Ecto neural progenitor cell (in vitro differentiated cells): Measurements from ENCODE around the gene HSPA1B.
"Not testable (repeated sequence)": the region's sequence is repeated elsewhere in the genome, so short reads cannot be mapped to it uniquely, and the experiment has no call there.

ENCODE experiments used
- DNase-seq: peaks from one replicate; pipeline ENCODE4 v3.0.0-alpha.2; 2018; ENCODE audit warnings: low spot score

Gene HSPA1B

DNA sequence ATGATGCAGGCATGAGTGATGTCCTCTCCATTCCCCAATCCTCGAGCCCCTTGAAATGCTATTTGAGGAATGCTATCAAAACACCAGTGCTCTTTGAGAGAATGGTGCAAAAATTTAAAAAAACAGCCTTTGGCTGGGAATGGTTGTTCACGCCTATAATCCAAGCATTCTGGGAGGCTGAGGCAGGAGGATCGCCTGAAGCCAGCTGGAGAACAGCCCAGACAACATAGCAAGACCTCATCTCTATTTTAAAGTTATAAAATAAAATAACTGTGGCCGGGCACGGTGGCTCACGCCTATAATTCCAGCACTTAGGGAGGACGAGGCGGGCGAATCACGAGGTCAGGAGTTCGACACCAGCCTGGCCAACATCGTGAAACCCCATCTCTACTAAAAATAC, 27.8 kb upstream of the HSPA1B start:
- no peak for DNase-seq

DNA sequence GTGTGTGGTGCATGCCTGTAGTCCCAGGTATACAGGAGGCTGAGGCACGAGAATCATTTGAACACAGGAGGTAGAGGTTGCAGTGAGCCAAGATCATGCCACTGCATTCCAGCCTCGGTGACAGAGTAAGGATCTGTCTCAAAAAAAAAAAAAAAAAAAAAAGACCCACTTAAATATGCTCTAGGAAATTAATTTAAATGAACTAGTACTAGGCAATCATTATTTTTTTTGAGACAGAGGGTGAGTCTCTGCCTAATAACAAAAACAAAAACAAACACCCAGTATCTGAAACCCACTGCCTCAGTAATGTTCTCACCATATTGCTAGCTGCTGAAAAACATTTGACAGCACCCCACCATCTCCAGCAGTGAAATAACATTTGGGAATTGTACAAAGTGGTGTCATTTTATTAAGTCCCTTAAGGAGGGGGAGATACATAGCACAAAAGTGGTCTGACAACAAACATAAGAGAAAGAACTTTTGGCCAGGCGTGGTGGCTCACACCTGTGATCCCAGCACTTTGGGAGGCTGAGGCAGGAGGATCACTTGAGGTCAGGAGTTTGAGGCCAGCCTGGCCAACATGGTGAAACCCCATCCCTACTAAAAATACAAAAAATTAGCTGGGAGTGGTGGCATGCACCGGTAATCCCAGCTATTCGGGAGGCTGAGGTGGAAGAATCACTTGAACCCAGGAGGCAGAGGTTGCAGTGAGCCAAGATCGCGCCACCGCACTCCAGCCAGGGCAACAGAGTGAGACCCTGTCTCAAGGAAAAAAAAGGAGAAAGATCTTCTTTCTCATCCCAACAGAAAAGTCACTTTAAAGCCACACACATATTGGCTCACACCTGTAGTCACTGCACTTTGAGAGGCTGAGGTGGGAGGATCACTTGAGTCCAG, 26.3 kb upstream of the HSPA1B start:
- DNase-seq = not testable (repeated sequence)

DNA sequence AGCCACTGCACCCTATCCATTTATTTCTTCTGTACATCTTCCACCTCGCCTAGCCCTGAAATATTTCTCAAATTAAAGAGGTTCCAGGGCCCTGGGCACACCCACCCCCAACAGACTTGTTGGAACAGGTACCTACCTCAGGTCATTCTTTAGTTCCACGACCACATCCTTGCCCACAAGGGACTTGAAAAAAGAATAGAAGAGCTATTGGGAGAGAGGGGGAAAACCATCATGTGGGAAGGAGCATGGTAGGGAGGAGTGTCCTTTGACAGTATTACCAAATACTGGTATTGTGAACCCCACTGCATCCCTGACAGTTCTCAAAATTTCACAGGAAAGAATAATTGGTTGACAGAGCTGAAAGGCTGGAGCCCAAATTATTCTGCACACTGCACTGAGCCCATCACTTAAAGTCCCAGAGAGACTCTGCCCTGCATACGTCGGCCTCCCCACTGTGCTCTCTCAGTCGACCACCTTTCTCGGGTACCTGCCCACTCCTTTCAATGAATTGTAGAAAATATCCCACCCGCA, 21.5 kb upstream of the HSPA1B start:
- no peak for DNase-seq

- DNase-seq = peak; percentile 98
Observed at GRCh38 chr6:31806470-31807272, 20.9 kb upstream of the HSPA1B start, which contains the start of gene LSM2. TSS of gene LSM2 (minus strand) at chr6:31806966. CDS start at chr6:31806757, 209 bp downstream.

DNA sequence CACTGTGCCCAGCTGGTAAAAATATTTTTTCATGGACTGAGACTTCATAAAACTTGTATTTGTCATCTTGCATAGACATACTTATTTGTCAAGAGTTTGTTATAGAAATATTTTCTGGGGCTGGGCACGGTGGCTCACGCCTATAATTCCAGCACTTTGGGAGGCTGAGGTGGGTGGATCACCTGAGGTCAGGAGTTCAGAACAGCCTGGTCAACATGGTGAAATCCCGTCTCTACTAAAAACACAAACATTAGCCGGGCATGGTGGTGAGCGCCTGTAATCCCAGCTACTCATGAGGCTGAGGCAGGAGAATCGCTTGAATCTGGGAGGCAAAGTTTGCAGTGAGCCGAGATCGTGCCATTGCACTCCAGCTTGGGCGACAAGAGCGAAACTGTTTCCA, 18.9 kb upstream of the HSPA1B start:
- DNase-seq = not testable (repeated sequence)

DNA sequence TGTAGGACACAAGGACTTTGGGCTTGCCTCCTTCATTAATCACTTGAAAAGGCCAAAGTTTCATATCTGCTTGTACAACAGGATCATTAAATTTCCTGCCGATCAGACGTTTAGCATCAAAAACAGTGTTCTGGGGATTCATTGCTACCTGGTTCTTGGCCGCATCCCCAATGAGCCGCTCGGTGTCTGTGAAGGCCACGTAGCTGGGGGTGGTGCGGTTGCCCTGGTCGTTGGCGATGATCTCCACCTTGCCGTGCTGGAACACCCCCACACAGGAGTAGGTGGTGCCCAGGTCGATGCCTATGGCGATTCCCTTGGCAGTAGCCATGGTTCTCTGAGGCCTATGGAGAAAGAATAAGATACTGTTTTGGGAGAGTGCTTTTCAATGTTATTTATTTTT, 15.9 kb upstream of the HSPA1B start:
- no peak for DNase-seq

GRCh38 chr6:31813465-31813849, 14.1 kb upstream of the HSPA1B start:
- DNase-seq = no peak

DNA sequence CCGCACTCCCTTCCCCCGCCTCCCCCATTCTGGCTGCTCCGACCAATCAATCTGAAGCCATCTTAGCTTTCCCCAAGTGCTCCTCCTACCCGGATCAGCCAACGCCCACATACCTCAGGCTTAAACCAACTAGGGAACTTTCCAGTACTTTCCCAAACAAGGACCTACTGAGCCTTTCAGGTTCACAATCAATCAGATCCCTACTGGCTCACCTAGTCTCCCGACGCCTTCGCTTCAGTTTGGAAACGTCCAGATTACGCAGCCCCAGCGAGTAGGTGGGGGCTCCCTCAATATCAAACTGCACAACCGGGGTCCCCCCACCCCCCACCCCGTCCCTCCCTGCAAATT, 12.9 kb upstream of the HSPA1B start:
- peak; percentile 89 for DNase-seq

DNA sequence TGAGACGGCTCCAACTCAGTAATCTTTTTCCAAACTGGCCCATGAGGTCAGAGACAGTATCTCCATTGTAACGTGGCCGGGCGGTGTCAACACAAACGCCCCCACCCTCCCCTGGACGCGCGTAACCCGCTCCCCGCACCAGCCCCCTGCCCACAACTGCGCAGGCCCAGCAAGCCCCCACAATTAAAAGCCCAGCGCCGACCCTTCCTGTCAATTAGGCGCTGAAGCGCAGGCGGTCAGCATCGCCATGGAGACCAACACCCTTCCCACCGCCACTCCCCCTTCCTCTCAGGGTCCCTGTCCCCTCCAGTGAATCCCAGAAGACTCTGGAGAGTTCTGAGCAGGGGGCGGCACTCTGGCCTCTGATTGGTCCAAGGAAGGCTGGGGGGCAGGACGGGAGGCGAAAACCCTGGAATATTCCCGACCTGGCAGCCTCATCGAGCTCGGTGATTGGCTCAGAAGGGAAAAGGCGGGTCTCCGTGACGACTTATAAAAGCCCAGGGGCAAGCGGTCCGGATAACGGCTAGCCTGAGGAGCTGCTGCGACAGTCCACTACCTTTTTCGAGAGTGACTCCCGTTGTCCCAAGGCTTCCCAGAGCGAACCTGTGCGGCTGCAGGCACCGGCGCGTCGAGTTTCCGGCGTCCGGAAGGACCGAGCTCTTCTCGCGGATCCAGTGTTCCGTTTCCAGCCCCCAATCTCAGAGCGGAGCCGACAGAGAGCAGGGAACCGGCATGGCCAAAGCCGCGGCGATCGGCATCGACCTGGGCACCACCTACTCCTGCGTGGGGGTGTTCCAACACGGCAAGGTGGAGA, 12.3 kb upstream of the HSPA1B start, which contains the start of the genes HSPA1A and HSPA1L:
TSS of gene HSPA1A (plus strand) at position 519 of the 814 bp plus-strand sequence. CDS start at position 733, 214 bp downstream.
TSS of gene HSPA1L (minus strand) at position 259 of the 814 bp plus-strand sequence. CDS start 3,311 bp downstream, outside the sequence.
- peak; percentile 98 for DNase-seq

DNA sequence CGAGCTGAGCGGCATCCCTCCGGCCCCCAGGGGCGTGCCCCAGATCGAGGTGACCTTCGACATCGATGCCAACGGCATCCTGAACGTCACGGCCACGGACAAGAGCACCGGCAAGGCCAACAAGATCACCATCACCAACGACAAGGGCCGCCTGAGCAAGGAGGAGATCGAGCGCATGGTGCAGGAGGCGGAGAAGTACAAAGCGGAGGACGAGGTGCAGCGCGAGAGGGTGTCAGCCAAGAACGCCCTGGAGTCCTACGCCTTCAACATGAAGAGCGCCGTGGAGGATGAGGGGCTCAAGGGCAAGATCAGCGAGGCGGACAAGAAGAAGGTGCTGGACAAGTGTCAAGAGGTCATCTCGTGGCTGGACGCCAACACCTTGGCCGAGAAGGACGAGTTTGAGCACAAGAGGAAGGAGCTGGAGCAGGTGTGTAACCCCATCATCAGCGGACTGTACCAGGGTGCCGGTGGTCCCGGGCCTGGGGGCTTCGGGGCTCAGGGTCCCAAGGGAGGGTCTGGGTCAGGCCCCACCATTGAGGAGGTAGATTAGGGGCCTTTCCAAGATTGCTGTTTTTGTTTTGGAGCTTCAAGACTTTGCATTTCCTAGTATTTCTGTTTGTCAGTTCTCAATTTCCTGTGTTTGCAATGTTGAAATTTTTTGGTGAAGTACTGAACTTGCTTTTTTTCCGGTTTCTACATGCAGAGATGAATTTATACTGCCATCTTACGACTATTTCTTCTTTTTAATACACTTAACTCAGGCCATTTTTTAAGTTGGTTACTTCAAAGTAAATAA, 10.2 kb upstream of the HSPA1B start:
- not testable (repeated sequence) for DNase-seq

- not testable (repeated sequence) for DNase-seq
Observed at GRCh38 chr6:31817929-31818511, 9.5 kb upstream of the HSPA1B start.

- no peak for DNase-seq
Observed at GRCh38 chr6:31819871-31820299, 7.7 kb upstream of the HSPA1B start.

DNA sequence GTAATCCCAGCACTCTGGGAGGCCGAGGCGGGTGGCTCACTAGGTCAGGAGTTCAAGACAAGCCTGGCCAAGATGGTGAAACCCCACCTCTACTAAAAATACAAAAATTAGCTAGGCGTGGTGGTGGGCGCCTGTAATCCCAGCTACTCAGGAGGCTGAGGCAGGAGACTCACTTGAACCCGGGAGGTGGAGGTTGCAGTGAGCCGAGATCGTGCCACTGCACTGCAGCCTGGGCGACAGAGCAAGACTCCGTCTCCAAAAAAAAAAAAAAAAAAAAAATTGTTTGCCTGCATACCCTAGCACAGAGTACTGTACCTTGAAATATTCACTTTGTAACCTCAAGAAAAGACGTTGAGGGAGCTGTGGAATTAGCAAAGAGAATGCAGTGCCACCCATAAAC, 7.1 kb upstream of the HSPA1B start:
- DNase-seq = not testable (repeated sequence)

GRCh38 chr6:31821301-31822035, 6.1 kb upstream of the HSPA1B start:
- peak; percentile 68 for DNase-seq

GRCh38 chr6:31822036-31822821, 5.3 kb upstream of the HSPA1B start:
- DNase-seq = peak; percentile 63

GRCh38 chr6:31823592-31824196, 3.8 kb upstream of the HSPA1B start:
- DNase-seq = not testable (repeated sequence)

- no peak for DNase-seq
Observed at GRCh38 chr6:31825553-31825952, 2.0 kb upstream of the HSPA1B start.

DNA sequence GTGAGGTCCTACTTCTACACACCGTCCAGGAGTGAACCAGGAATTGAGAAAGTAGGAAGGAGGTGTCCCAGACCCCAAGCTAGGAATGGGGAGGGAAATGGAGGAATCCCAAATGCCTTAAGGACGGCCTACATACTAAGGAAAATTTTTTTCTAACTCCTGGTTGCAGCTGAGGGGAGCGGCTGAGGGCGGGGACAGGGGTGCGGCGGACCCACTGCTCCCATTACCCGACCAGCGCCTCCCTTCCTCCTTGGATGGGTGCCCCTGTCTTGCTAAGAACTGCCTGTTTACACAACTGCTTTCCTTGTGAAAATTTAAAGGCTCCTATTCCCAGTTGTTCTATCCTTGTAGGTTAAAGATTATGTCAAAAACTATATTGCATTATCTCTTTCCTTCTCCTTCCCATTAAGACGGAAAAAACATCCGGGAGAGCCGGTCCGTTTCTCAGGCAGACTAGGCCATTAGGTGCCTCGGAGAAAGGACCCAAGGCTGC, 699 bp upstream of the HSPA1B start:
- no peak for DNase-seq
